GM12878 (cell line): ENCODE measurements around the gene TK2. TPM values are rescaled to one million over a fixed set of nuclear protein-coding genes. Genes with fewer than 3 reads are reported as not detected.

Experiments used
- ATAC-seq: fragments of 200-7000 bp; cut with Tn5 transposase; 3 replicates; pipeline ENCODE4 v1.9.1; 2020; ENCODE audit warnings: mild to moderate bottlenecking, moderate library complexity
- BruUV-seq: library from RNA; stranded (reverse); fragments of 400-500 nt; replicated peaks from 2 replicates; lab custom pipeline; 2021; lab: Mats Ljungman, UMichigan
- CTCF ChIA-PET: fragments of 300-600 bp; sonication (Branson Sonifier 250); formaldehyde crosslinking; extraction: SDS; loops from one replicate; lab custom pipeline; 2021; ENCODE audit warnings: inconsistent platforms; lab: Yijun Ruan, JAX
- POLR2A ChIA-PET: fragments of 350-600 bp; formaldehyde crosslinking; extraction: SDS; loops from one replicate; lab custom pipeline; 2021; ENCODE audit warnings: inconsistent platforms; lab: Charles Lee
- RAD21 ChIA-PET: fragments of 300-600 bp; sonication (Branson Sonifier 250); formaldehyde crosslinking; loops from one replicate; lab custom pipeline; 2023; ENCODE audit warnings: antibody characterized with exemption; ENCODE audit not compliant: unreplicated experiment; lab: Charles Lee
- SMC1A ChIA-PET: fragments of 300-600 bp; sonication (Branson Sonifier 250); formaldehyde crosslinking; loops from one replicate; lab custom pipeline; 2023; ENCODE audit not compliant: unreplicated experiment, uncharacterized antibody; lab: Charles Lee
- DNase-seq: peaks from one replicate; pipeline ENCODE4 v3.0.0-alpha.2; 2011; ENCODE audit warnings: low read depth, low spot score
- FAIRE-seq: peaks from 3 replicates; lab custom pipeline; 2011; peaks lifted over from hg19 to GRCh38; lab: Jason Lieb, UNC
- H2AFZ ChIP-seq: 2 replicates; pipeline ENCODE4 v1.6.0; 2011; ENCODE audit warnings: low read depth, low read length, control low read depth; ENCODE audit not compliant: control insufficient read depth
- H3K27ac ChIP-seq: 2 replicates; pipeline ENCODE4 v1.5.1; 2011; ENCODE audit warnings: control low read depth; ENCODE audit not compliant: control insufficient read depth, insufficient read depth
- H3K27me3 ChIP-seq, 2 experiments: replicated peaks in 1 of 2; 2 replicates each; pipeline versions ENCODE4 v1.6.0 to v1.6.1; 2011; ENCODE audit warnings: low read length in 1 of 2; ENCODE audit not compliant: control insufficient read depth in 2 of 2, insufficient read depth in 2 of 2
- H3K36me3 ChIP-seq, 2 experiments: 2 replicates each; pipeline ENCODE4 v1.5.1; 2011; ENCODE audit warnings: low read length in 1 of 2; ENCODE audit not compliant: control insufficient read depth in 2 of 2, insufficient read depth in 2 of 2
- H3K4me1 ChIP-seq: 2 replicates; pipeline ENCODE4 v1.6.1; 2011; ENCODE audit warnings: mild to moderate bottlenecking, low read length, moderate library complexity, mixed read lengths; ENCODE audit not compliant: control insufficient read depth, insufficient read depth
- H3K4me2 ChIP-seq: 2 replicates; pipeline ENCODE4 v1.6.0; 2011; ENCODE audit warnings: control low read depth; ENCODE audit not compliant: control insufficient read depth, insufficient read depth
- H3K4me3 ChIP-seq: fragments of 200-600 bp; sonication (generic); 2 replicates; pipeline ENCODE4 v1.5.1; 2016
- H3K79me2 ChIP-seq: 2 replicates; pipeline ENCODE4 v1.6.0; 2011; ENCODE audit warnings: low read length; ENCODE audit not compliant: control insufficient read depth, insufficient read depth
- H3K9ac ChIP-seq: 2 replicates; pipeline ENCODE4 v1.8.0; 2011; ENCODE audit warnings: low read length, control low read depth, mixed read lengths; ENCODE audit not compliant: control insufficient read depth, insufficient read depth
- H3K9me3 ChIP-seq: replicated peaks from 3 replicates; pipeline ENCODE4 v1.5.1; 2011; ENCODE audit warnings: mild to moderate bottlenecking, low read length; ENCODE audit not compliant: control insufficient read depth, insufficient read depth
- H4K20me1 ChIP-seq: 2 replicates; pipeline ENCODE4 v1.6.0; 2011; ENCODE audit not compliant: control insufficient read depth, insufficient read depth
- CTCF ChIP-seq, 3 experiments: IDR thresholded peaks in 2 of 3; conservative IDR thresholded peaks in 1 of 3; 2 replicates each; pipeline ENCODE4 v1.5.1; 2011; ENCODE audit warnings: low read depth in 3 of 3, low read length in 3 of 3, mild to moderate bottlenecking in 3 of 3, control low read depth in 2 of 3, moderate library complexity in 2 of 3, inconsistent platforms in 1 of 3, mixed read lengths in 1 of 3; ENCODE audit not compliant: control insufficient read depth in 2 of 3, insufficient read depth in 1 of 3; ENCODE audit errors: extremely low read depth in 1 of 3
- DPF2 ChIP-seq: fragments of 450-650 bp; IDR thresholded peaks from 2 replicates; pipeline ENCODE4 v1.6.1; 2017; ENCODE audit warnings: mild to moderate bottlenecking
- GATAD2B ChIP-seq: fragments of 450-650 bp; conservative IDR thresholded peaks from 2 replicates; pipeline ENCODE4 v1.6.1; 2017; ENCODE audit warnings: low read depth, mild to moderate bottlenecking, moderate library complexity
- HDAC2 ChIP-seq: fragments of 200-600 bp; sonication (generic); IDR thresholded peaks from 2 replicates; pipeline ENCODE4 v1.6.1; 2017
- IKZF1 ChIP-seq: fragments of 450-650 bp; conservative IDR thresholded peaks from 2 replicates; pipeline ENCODE4 v1.6.1; 2017; ENCODE audit warnings: antibody characterized with exemption, mild to moderate bottlenecking
- IKZF2 ChIP-seq, 2 experiments: fragments of 450-650 bp; IDR thresholded peaks; 2 replicates each; pipeline ENCODE4 v1.6.1; 2017; ENCODE audit warnings: mild to moderate bottlenecking in 2 of 2, moderate library complexity in 2 of 2
- IRF4 ChIP-seq: IDR thresholded peaks from 2 replicates; pipeline ENCODE4 v1.6.1; 2011; ENCODE audit warnings: low read depth, low read length
- NRF1 ChIP-seq: conservative IDR thresholded peaks from 2 replicates; pipeline ENCODE4 v1.6.1; 2011; ENCODE audit warnings: mild to moderate bottlenecking, low read depth, low read length, improper control_type of control experiment
- POLR2A ChIP-seq: IDR thresholded peaks from 2 replicates; pipeline ENCODE4 v1.6.1; 2011; ENCODE audit warnings: low read depth, mild to moderate bottlenecking, low read length
- RUNX3 ChIP-seq: IDR thresholded peaks from 2 replicates; pipeline ENCODE4 v1.6.1; 2012; ENCODE audit warnings: low read length, inconsistent platforms
- WGBS: methylation state at CpG from one replicate; pipeline ENCODE4 v1.1.6; 2016; ENCODE audit warnings: low lambda C conversion rate; ENCODE audit not compliant: insufficient replicate concordance, insufficient coverage; ENCODE audit errors: missing lambda C conversion rate; 5-methylcytosine and 5-hydroxymethylcytosine counted together
- in situ Hi-C: fragments of 300-500 bp; cut with MboI; formaldehyde crosslinking; loops from 9 replicates; pipeline ENCODE4 v1.14.3; 2018; ENCODE audit warnings: mixed read lengths
- intact Hi-C: fragments of 100-400 bp; cut with micrococcal nuclease; formaldehyde crosslinking; loops from one replicate; pipeline ENCODE4 v1.14.2; 2022; ENCODE audit not compliant: unreplicated experiment
- polyA plus RNA-seq, 11 experiments: library from polyadenylated mRNA; depleted of rRNA in 4 of 11; unstranded in 6 of 11; stranded (reverse) in 5 of 11; fragments of >200 nt; fragmentation: Nextera tagmentation in 4 of 11; fragmentation: Illumina TruSeq in 1 of 11; extraction: Ambion mirVana in 4 of 11; extraction: Trizol in 1 of 11; gene quantifications; 1 replicate in 1 of 11; 2 replicates in 10 of 11; pipeline versions ENCODE4 v1.2.1 to v1.2.3, GENCODE V29; 2011 to 2016; ENCODE audit warnings: inconsistent platforms in 2 of 11, missing spikeins in 2 of 11, low read depth in 1 of 11
- total RNA-seq, 4 experiments: library from RNA; depleted of rRNA in 3 of 4; stranded (reverse); fragments of >200 nt in 3 of 4; fragmentation: Illumina TruSeq in 1 of 4; extraction: Trizol in 1 of 4; gene quantifications; 2 replicates each; pipeline versions ENCODE4 v1.2.1 to v1.2.3, GENCODE V29; 2013 to 2021
- TF ChIP-seq, protein P1 (sequence below): fragments of 450-650 bp; conservative IDR thresholded peaks from 2 replicates; pipeline ENCODE4 v1.6.1; 2017; ENCODE audit warnings: mild to moderate bottlenecking, moderate library complexity
- TF ChIP-seq, protein P2 (sequence below): IDR thresholded peaks from 2 replicates; pipeline ENCODE4 v1.6.1; 2012; ENCODE audit warnings: low read depth, low read length, improper control_type of control experiment

Gene TK2
- total and polyA plus RNA-seq, 10 of the 15 experiments (the other 5 are each of a cell fraction or from before 2014, with no cell fraction given) = 1.3 to 12.4 (median 3.0) TPM

DNA sequence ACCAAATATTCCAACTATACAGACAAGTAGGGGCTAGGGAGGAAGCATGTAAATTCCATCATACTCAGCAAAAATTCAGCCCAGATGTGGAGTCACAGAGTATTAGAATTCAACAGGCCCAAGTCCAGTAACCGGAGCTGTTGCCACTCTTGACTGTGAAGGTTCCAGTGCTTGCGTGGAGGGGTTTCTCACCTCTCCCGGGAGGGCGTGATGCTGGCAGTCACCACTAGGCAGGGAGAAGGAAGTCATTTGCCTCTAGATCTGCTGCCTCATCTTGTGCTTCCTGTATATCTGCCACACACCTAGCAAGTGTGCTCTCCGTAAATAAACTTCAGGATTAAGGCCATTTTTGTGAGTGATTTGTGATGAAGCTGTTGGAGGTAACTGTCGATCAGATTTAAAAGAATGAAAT, 1.4 kb upstream of the TK2 start:
- Histone ChIP-seq H3K27ac (no peak overlapping the region; the same call in 1 of the 2 replicates), H3K9ac (no peak overlapping the region), H3K4me2 (peak overlapping the region; percentile 86), H4K20me1 (no peaks in the 10 kb centered on the region; the same call in 1 of the 2 replicates), H3K4me1 (peaks cover 23% of the 10 kb centered on the region), H3K79me2 (peaks cover 4% of the 10 kb centered on the region; the same call in 1 of the 2 replicates), H3K36me3 (no peaks in the 10 kb centered on the region; a peak in 1 of 4 replicates), H3K4me3 (no peak overlapping the region), H3K9me3 (no peaks in the 10 kb centered on the region; the same call in 1 of the 3 replicates), H2AFZ (peak overlapping the region; percentile 48), H3K27me3 (no peaks in the 10 kb centered on the region)
- DNase-seq = peak; percentile 11
- peak; percentile 88 for FAIRE-seq
- in situ Hi-C loops = no loop called here
- CTCF ChIA-PET = interaction anchor here (1.2 to 4.9 kb wide), 7 partner anchors 10 to 57 kb away, joined by 4 to 35 read pairs (median 7); no protein-coding TSS in a partner anchor
- POLR2A ChIA-PET = interaction anchor here (0.7 to 4.9 kb wide), 6 partner anchors 11 to 47 kb away, joined by 3 to 24 read pairs (median 7); no protein-coding TSS in a partner anchor
- TF ChIP-seq RUNX3 (0 out of 2 replicates have a peak, but pooled peaks have one; percentile 5), IKZF1 (peak; percentile 7; the same call in 1 of the 2 replicates), CTCF (IDR thresholded peaks at IDR 0.05 in 2 of 3, conservative IDR thresholded peaks at IDR 0.05 in 1 of 3; ENCODE audit: control insufficient read depth in 2 of 3, extremely low read depth in 1 of 3, insufficient read depth in 1 of 3, low read depth in 3 of 3, low read length in 3 of 3) (peak in 2 of 3 experiments; percentile 19 to 47; a peak in 2 of 6 replicates), DPF2 (no peak), NRF1 (no peak), IKZF2 (IDR thresholded peaks at IDR 0.05) (peak; percentile 39 to 45; a peak in 2 of 4 replicates), HDAC2 (no peak), POLR2A (peak; percentile 32; the same call in 1 of the 2 replicates), GATAD2B (0 out of 2 replicates have a peak, but pooled peaks have one; percentile 16), IRF4 (no peak)
- TF ChIP-seq, protein P1, sequence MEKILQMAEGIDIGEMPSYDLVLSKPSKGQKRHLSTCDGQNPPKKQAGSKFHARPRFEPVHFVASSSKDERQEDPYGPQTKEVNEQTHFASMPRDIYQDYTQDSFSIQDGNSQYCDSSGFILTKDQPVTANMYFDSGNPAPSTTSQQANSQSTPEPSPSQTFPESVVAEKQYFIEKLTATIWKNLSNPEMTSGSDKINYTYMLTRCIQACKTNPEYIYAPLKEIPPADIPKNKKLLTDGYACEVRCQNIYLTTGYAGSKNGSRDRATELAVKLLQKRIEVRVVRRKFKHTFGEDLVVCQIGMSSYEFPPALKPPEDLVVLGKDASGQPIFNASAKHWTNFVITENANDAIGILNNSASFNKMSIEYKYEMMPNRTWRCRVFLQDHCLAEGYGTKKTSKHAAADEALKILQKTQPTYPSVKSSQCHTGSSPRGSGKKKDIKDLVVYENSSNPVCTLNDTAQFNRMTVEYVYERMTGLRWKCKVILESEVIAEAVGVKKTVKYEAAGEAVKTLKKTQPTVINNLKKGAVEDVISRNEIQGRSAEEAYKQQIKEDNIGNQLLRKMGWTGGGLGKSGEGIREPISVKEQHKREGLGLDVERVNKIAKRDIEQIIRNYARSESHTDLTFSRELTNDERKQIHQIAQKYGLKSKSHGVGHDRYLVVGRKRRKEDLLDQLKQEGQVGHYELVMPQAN = no peak
- TF ChIP-seq, protein P2, sequence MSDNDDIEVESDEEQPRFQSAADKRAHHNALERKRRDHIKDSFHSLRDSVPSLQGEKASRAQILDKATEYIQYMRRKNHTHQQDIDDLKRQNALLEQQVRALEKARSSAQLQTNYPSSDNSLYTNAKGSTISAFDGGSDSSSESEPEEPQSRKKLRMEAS = no peak
- ATAC-seq = peak; percentile 49
- RAD21 ChIA-PET = interaction anchor here (0.8 to 2.9 kb wide), 10 partner anchors 8 to 39 kb away, joined by 3 to 10 read pairs (median 4); no protein-coding TSS in a partner anchor
- WGBS = 22% methylated on average over 6 of the region's 6 CpGs
- SMC1A ChIA-PET = interaction anchor here (0.8 to 9.9 kb wide), 11 partner anchors 8 to 52 kb away, joined by 3 to 86 read pairs (median 7); no protein-coding TSS in a partner anchor
- BruUV-seq = no TSS peak
- intact Hi-C loops = loop anchor here (5.0 kb wide), 1 partner anchor 56 kb away; no protein-coding TSS in a partner anchor
